Smooth muscle cell (in vitro differentiated cells): Measurements from ENCODE around the gene ARID5B. TPM values are rescaled to one million over a fixed set of nuclear protein-coding genes. Genes with fewer than 3 reads are reported as not detected.

ENCODE experiments used
- DNase-seq: peaks from one replicate; lab custom pipeline; 2025; ENCODE audit not compliant: unreplicated experiment; lab: John Stamatoyannopoulos, UW
- H2AFZ ChIP-seq: fragments of 200-600 bp; sonication (generic); 2 replicates; pipeline ENCODE4 v1.6.0; 2016; ENCODE audit warnings: antibody characterized with exemption, low read depth, mild to moderate bottlenecking
- H3F3A ChIP-seq: fragments of 200-600 bp; sonication (generic); 2 replicates; pipeline ENCODE4 v1.6.0; 2017; ENCODE audit warnings: antibody characterized with exemption, low read depth
- H3K27ac ChIP-seq: fragments of 200-600 bp; sonication (generic); 2 replicates; pipeline ENCODE4 v1.5.1; 2016; ENCODE audit warnings: low read depth, mild to moderate bottlenecking
- H3K27me3 ChIP-seq: fragments of 200-600 bp; sonication (generic); 2 replicates; pipeline ENCODE4 v1.6.1; 2016; ENCODE audit warnings: low read depth, mild to moderate bottlenecking
- H3K36me3 ChIP-seq: fragments of 200-600 bp; sonication (generic); 2 replicates; pipeline ENCODE4 v1.5.1; 2016; ENCODE audit warnings: low read depth
- H3K4me1 ChIP-seq: fragments of 200-600 bp; sonication (generic); 2 replicates; pipeline ENCODE4 v1.5.1; 2016; ENCODE audit warnings: low read depth
- H3K4me2 ChIP-seq: fragments of 200-600 bp; sonication (generic); 2 replicates; pipeline ENCODE4 v1.6.0; 2016; ENCODE audit warnings: mild to moderate bottlenecking
- H3K4me3 ChIP-seq: fragments of 200-600 bp; sonication (generic); 2 replicates; pipeline ENCODE4 v1.5.1; 2016; ENCODE audit warnings: mild to moderate bottlenecking
- H3K79me2 ChIP-seq: fragments of 200-600 bp; sonication (generic); 2 replicates; pipeline ENCODE4 v1.6.0; 2016; ENCODE audit warnings: low read depth, mild to moderate bottlenecking
- H3K9ac ChIP-seq: fragments of 200-600 bp; sonication (generic); 2 replicates; pipeline ENCODE4 v1.6.0; 2016; ENCODE audit warnings: low read depth
- H3K9me3 ChIP-seq: fragments of 200-600 bp; sonication (generic); replicated peaks from 2 replicates; pipeline ENCODE4 v1.5.1; 2016; ENCODE audit warnings: low read depth
- H4K20me1 ChIP-seq: fragments of 200-600 bp; sonication (generic); 2 replicates; pipeline ENCODE4 v1.6.0; 2016; ENCODE audit warnings: low read depth
- CTCF ChIP-seq: fragments of 200-600 bp; sonication (generic); IDR thresholded peaks from 2 replicates; pipeline ENCODE4 v1.5.1; 2017; ENCODE audit warnings: borderline replicate concordance, mild to moderate bottlenecking, antibody characterized with exemption; ENCODE audit not compliant: insufficient read depth, poor library complexity, severe bottlenecking
- WGBS: methylation state at CpG from one replicate; pipeline ENCODE4 v1.1.7; 2016; ENCODE audit warnings: low lambda C conversion rate; 5-methylcytosine and 5-hydroxymethylcytosine counted together
- polyA plus RNA-seq: library from polyadenylated mRNA; unstranded; fragments of >200 nt; fragmentation: Nextera tagmentation; extraction: Ambion mirVana; gene quantifications from 2 replicates; pipeline ENCODE4 v1.2.1, GENCODE V29; 2016
- total RNA-seq: library from RNA; depleted of rRNA; stranded (reverse); fragments of >200 nt; gene quantifications from 2 replicates; pipeline ENCODE4 v1.2.3, GENCODE V29; 2014

Gene ARID5B
- total and polyA plus RNA-seq, 2 experiments from 2014 or later, result 49.0 to 67.6 TPM

GRCh38 chr10:62008196-62008595 lies 106.7 kb downstream of the ARID5B start:
- H3K27me3 ChIP-seq, result no peaks in the 10 kb centered on the region
- no peak overlapping the region for H3K9ac ChIP-seq
- no peak overlapping the region for H3K4me2 ChIP-seq
- 54% methylated on average over 6 of the region's 6 CpGs for WGBS
- no peak overlapping the region for H3K4me3 ChIP-seq
- H3K4me1 ChIP-seq, result no peaks in the 10 kb centered on the region
- no peak overlapping the region for H2AFZ ChIP-seq
- no peak overlapping the region for H3K27ac ChIP-seq
- no peak for DNase-seq
- peaks cover 5% of the 10 kb centered on the region for H3F3A ChIP-seq
- H4K20me1 ChIP-seq, result peaks cover 43% of the 10 kb centered on the region
- TF ChIP-seq CTCF, result no peak
- peaks cover 48% of the 10 kb centered on the region for H3K79me2 ChIP-seq
- H3K9me3 ChIP-seq, result no peaks in the 10 kb centered on the region
- H3K36me3 ChIP-seq, result no peaks in the 10 kb centered on the region

- TF ChIP-seq CTCF, result no peak
- H3K4me2 ChIP-seq, result no peak overlapping the region
- no peak for DNase-seq
- peaks cover 51% of the 10 kb centered on the region for H3K79me2 ChIP-seq
- H2AFZ ChIP-seq, result no peak overlapping the region
- WGBS, result 96% methylated on average over 2 of the region's 2 CpGs
- peaks cover 38% of the 10 kb centered on the region for H4K20me1 ChIP-seq
- no peaks in the 10 kb centered on the region for H3K36me3 ChIP-seq
- H3K9ac ChIP-seq, result no peak overlapping the region
- H3F3A ChIP-seq, result peaks cover 5% of the 10 kb centered on the region
- no peak overlapping the region for H3K4me3 ChIP-seq
- H3K4me1 ChIP-seq, result no peaks in the 10 kb centered on the region
- H3K27ac ChIP-seq, result no peak overlapping the region
- H3K9me3 ChIP-seq, result no peaks in the 10 kb centered on the region
- no peaks in the 10 kb centered on the region for H3K27me3 ChIP-seq
Measured at GRCh38 chr10:62008946-62009345, 107.4 kb downstream of the ARID5B start.

GRCh38 chr10:62010366-62010765 lies 108.9 kb downstream of the ARID5B start:
- Histone ChIP-seq H3K4me1 (no peaks in the 10 kb centered on the region), H3K4me2 (no peak overlapping the region), H3K36me3 (no peaks in the 10 kb centered on the region), H3K9me3 (no peaks in the 10 kb centered on the region), H3K27me3 (no peaks in the 10 kb centered on the region), H4K20me1 (peaks cover 34% of the 10 kb centered on the region), H3K27ac (no peak overlapping the region), H2AFZ (no peak overlapping the region), H3K9ac (no peak overlapping the region), H3K4me3 (no peak overlapping the region), H3F3A (peaks cover 12% of the 10 kb centered on the region), H3K79me2 (peaks cover 64% of the 10 kb centered on the region)
- 80% methylated on average over 5 of the region's 5 CpGs for WGBS
- DNase-seq, result no peak
- no peak for TF ChIP-seq CTCF

GRCh38 chr10:62011558-62011957 lies 110.1 kb downstream of the ARID5B start:
- peak overlapping the region; percentile 18 for H3K27ac ChIP-seq
- H3K9ac ChIP-seq, result no peak overlapping the region
- H3K4me3 ChIP-seq, result no peak overlapping the region
- 80% methylated on average over 5 of the region's 5 CpGs for WGBS
- H3K4me1 ChIP-seq, result no peaks in the 10 kb centered on the region
- H3K27me3 ChIP-seq, result no peaks in the 10 kb centered on the region
- peaks cover 12% of the 10 kb centered on the region for H3F3A ChIP-seq
- TF ChIP-seq CTCF, result no peak
- H4K20me1 ChIP-seq, result peaks cover 45% of the 10 kb centered on the region
- no peak overlapping the region for H3K4me2 ChIP-seq
- no peak for DNase-seq
- peaks cover 73% of the 10 kb centered on the region for H3K79me2 ChIP-seq
- H3K9me3 ChIP-seq, result no peaks in the 10 kb centered on the region
- H3K36me3 ChIP-seq, result no peaks in the 10 kb centered on the region
- no peak overlapping the region for H2AFZ ChIP-seq
